NK-92 treated with Interleukin-12 subunit alpha and Interleukin-12 subunit beta, amount 100 ng/mL, for 24 hours (cell line): ENCODE data around the gene MAPRE2.

Source experiments
- DNase-seq: peaks from one replicate; lab custom pipeline; 2025; lab: John Stamatoyannopoulos, UW

The MAPRE2 gene

DNA sequence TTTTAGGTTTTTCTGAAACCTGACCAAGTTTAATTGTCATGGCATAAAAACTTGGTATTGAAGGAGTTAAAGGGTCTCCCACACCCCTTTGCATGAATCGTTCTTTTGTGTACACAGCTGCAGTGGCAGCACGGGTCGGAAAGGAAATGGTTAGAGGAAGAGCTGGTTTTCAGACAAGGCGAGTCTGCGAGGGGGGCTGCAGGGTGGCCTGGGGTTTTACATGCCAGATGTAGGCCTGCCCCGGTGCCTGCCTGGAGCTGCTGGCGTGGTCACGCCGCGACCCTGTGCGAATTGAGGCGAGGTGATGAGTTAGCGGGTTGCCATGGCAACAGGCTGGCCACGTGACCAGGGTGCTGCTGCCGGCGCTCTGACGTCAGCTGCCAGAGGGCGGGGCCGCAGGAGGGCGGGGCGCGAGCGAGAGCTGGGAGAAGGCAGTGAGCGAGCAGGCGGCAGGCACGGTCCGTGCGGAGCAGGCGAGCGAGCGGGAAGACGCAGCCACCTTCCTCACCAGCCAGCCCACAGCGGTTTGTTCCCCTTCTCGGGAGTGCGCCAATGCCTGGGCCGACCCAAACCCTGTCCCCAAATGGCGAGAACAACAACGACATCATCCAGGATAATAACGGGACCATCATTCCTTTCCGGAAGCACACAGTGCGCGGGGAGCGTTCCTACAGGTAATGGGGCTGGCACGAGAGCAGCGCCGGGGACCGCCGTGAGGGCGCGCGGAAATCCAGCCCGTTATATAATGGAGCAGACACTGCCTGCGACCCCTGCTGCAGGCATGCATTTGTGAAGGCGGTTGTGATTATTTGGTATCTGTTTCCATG lies at the start of gene MAPRE2:
Gene MAPRE2 (plus strand): TSS at position 426 of the 827 bp plus-strand sequence. CDS start 127 bp downstream, at position 553.
- peak; percentile 94 for DNase-seq

GRCh38 chr18:34991561-34991960 lies 49.7 kb upstream of the MAPRE2 start:
- DNase-seq, result no peak

- DNase-seq, result no peak
Observed at GRCh38 chr18:34993289-34993688, 47.9 kb upstream of the MAPRE2 start.

DNA sequence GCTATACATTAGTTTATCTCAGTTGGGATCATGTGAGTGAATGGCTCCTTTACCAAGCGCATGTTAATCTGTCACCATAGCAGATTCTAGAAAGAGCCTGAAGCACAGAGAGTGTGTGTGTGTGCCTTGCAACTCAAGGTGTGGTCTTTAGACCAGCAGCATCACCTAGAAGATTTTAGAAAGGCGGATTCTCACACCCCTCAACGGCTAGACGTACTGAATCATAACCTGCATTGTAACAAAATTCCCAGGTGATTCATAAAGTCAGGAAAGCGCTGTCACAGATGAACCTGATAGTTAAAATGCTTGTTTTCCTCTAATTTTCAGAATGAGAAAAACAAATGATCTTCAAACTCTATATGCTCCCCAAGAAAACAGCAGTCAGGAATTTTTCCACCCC lies 45.5 kb upstream of the MAPRE2 start:
- DNase-seq, result no peak

- no peak for DNase-seq
Observed at GRCh38 chr18:34998661-34999060, 42.6 kb upstream of the MAPRE2 start.

- DNase-seq, result no peak
Observed at GRCh38 chr18:34999756-35000289, 41.4 kb upstream of the MAPRE2 start.

DNA sequence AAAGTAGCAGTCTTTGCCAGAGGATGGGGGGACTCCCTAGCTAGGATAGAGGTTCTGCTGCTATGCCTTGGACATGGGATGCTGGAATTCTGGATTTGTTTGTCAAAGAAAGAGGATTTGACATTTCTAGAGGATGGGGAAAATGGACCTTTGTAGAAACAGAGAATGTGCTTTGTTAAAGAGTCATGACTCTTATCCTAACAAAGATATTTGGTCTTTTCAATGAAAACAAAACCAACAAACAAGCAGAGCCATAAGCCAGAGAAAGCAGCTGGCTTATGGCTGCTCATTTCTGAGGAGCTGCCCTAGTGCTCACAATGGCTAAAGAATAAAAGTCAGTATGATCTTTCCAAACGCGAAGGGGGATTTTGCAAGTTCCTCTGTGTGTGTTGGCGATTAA lies 40.8 kb upstream of the MAPRE2 start:
- DNase-seq, result no peak

- no peak for DNase-seq
Observed at GRCh38 chr18:35002120-35002519, 39.1 kb upstream of the MAPRE2 start.

GRCh38 chr18:35005963-35006577 lies 35.1 kb upstream of the MAPRE2 start:
- DNase-seq, result no peak

DNA sequence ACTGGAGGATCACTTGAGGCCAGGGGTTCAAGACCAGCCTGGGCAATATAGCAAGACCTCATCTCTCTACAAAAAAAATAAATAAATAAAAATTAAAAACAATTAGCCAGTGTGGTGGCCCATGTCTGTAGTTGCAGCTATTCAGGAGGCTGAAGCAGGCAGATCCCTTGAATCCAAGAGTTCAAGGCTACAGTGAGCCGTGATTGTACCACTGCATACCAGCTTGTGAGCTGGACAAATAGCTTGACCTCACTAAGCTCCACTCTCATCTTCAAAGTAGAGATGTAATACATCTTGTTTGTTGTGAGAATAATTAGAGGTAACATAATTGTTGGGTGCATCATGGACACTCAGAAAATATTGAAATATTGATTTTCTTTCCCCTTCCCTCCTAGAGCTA lies 31.1 kb upstream of the MAPRE2 start:
- DNase-seq, result no peak

DNA sequence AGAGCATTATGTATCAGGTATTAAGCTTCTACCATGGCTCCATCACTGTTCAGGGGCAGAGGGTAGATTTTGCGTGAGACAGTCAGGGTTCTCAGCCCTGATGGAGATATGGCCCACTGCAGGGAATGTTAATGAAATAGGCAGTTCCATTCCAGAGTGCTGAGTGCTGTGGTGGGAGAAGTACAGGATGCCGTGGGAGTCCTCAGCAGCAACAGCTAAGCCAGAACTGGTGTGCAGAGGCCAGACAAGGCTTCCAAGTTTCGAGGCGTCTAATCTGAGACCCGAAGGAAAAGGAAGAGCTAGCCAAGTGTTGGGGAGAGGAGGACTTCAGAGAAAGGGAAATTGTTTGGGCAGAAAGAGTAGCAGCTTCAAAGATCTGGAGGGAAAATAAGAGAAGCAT lies 30.2 kb upstream of the MAPRE2 start:
- no peak for DNase-seq

- no peak for DNase-seq
Observed at GRCh38 chr18:35019933-35020332, 21.3 kb upstream of the MAPRE2 start.

GRCh38 chr18:35022426-35023001 lies 18.7 kb upstream of the MAPRE2 start:
- no peak for DNase-seq

GRCh38 chr18:35024196-35024595 lies 17.0 kb upstream of the MAPRE2 start:
- no peak for DNase-seq

DNA sequence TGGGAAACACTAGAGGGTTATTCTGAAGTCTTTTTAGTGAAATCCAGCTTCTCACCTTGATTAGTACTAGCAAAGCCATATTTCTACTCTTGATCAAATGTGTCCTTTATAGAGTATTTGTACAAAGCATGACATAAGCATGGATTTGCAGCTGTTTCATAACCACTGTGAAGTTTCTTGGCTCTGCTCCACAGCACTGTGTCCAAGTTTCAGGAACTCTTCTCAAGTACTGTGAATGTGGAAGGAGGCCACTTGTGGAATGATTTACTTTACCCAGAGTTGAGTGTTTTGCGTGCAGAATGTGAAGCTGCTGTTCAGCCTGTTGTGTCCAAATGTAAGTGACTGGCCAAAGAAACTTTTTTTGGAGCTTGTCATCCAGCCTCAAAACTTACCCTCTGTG lies 16.2 kb upstream of the MAPRE2 start:
- DNase-seq, result no peak

GRCh38 chr18:35026407-35027061 lies 14.7 kb upstream of the MAPRE2 start:
- DNase-seq, result no peak

DNA sequence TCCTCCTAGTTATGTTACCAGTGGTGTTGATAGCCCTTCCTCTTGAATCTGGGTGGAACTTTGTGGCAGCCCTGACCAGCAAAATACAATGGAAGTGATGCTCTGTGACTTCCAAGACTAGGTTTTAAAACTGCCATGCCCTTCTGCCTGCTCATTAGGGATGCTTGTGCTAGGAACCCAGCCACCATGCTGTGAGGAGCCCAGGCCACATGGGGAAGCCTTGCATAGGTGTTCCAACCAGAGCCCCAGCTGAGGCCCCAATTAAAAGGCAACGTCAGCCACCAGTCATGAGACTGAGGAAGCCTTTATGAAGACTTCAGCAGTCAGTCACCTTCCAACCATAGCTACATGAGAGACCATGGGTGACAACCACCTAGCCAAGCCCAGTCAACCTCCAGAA lies 14.0 kb upstream of the MAPRE2 start:
- no peak for DNase-seq

DNA sequence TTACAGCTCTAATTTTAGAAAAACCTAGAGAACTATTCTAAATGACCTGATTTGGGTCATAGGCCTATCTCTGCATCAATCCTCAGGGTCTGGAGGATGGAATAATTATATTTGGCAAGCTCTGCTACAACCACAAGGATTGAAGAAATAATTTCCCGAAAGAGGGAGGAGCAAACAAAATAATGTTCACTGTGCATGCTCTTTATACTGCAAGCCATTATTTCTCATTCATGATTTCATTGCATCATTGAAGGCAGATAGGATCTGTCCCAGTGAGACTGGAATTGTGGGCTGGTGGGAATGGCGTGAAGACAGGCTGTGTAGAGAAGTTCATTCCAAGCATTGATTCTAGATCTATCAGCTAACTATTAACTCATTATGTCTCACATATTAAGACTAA lies 12.7 kb upstream of the MAPRE2 start:
- DNase-seq, result no peak

GRCh38 chr18:35029103-35029502 lies 12.1 kb upstream of the MAPRE2 start:
- DNase-seq, result no peak

DNA sequence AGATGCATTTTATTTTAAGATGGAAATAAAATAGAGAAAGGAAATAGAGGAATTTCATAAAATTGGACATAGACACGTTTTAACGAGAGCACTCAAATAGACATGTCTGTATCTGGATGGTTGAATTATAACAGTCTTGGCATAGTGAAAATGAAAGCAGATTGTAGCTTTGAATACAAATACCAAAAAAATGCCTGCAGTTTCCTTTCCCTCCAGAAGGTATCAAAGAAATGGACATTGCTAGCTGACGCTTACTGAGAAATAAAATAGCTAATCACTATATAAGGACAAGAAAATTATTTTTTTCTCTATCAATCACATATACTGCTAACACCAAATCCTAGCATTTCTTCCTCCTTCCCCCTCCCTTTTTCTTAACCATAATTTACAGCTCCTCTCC lies 11.4 kb upstream of the MAPRE2 start:
- DNase-seq, result no peak

GRCh38 chr18:35030277-35030989 lies 10.8 kb upstream of the MAPRE2 start:
- no peak for DNase-seq

DNA sequence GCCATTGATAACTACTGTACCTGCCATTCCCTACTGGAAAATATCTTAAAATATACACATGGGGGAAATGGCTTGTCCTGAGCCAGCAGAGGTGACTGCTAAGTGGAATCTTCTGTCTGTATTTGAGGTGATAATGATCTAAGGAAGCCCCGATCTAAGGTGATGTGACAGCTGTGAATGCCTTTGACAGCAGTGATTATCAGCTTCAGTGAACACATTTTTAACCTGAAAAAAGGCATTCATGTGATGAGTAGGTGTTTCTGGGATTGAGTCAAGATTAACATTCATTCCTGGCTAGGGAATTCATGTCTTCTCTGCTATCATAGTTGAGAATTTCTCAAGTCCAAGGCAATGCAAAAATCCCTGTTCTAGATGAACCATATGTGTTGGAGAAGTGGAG lies 9.1 kb upstream of the MAPRE2 start:
- DNase-seq, result no peak
